HL-60 (cell line): Measurements from ENCODE around the gene G3BP2.

Source experiments
- DNase-seq, 2 experiments: peaks; one replicate each; pipeline ENCODE4 v3.0.0-alpha.2; 2010 to 2020; ENCODE audit warnings: low read depth in 1 of 2, low spot score in 1 of 2
- H3K27ac ChIP-seq: fragments of 250-450 bp; sonication (Bioruptor Pico); replicated peaks from 2 replicates; pipeline ENCODE4 v1.5.1; 2020; ENCODE audit warnings: mild to moderate bottlenecking, moderate library complexity
- H3K27me3 ChIP-seq: fragments of 250-450 bp; sonication (Bioruptor Pico); 2 replicates; pipeline ENCODE4 v1.5.1; 2021; ENCODE audit warnings: mild to moderate bottlenecking, moderate library complexity; ENCODE audit not compliant: insufficient read depth, poor library complexity, severe bottlenecking
- H3K4me3 ChIP-seq: replicated peaks from 2 replicates; pipeline ENCODE4 v1.5.1; 2011; ENCODE audit warnings: mild to moderate bottlenecking, control low read depth, low read length; ENCODE audit not compliant: insufficient read depth
- CTCF ChIP-seq: IDR thresholded peaks from one replicate; pipeline ENCODE4 v1.5.1; 2011; ENCODE audit warnings: low read length, control low read depth, inconsistent platforms; ENCODE audit not compliant: insufficient read depth
- GABPA ChIP-seq: IDR thresholded peaks from 2 replicates; pipeline ENCODE4 v1.6.1; 2012; ENCODE audit warnings: low read depth
- POLR2AphosphoS5 ChIP-seq: IDR thresholded peaks from 2 replicates; pipeline ENCODE4 v1.6.1; 2012; ENCODE audit warnings: low read depth
- REST ChIP-seq: IDR thresholded peaks from 2 replicates; pipeline ENCODE4 v1.6.1; 2012; ENCODE audit warnings: low read depth; ENCODE audit not compliant: insufficient replicate concordance
- SPI1 ChIP-seq: IDR thresholded peaks from 2 replicates; pipeline ENCODE4 v1.6.1; 2012; ENCODE audit warnings: low read depth, mild to moderate bottlenecking, borderline replicate concordance

The G3BP2 gene

DNA sequence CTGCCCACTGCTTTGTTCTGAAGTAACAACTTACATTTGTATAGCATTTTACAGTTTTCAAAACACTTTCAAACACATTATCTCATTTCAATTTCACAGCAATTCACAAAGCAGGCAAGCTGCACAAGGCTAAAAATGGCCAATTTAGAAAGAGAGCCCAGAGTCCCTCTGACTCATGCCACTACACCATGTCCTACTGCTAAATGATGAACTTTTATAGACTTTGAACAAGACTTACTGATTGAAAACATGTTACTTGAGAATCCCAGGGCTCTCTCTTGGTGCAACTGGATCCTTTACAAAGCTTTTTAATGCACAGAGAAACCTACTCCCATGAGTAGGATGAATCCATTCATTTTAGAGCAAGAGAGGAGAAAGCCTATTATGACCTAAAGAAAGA lies 5.8 kb upstream of the G3BP2 start:
- no peak for DNase-seq
- no peak for TF ChIP-seq GABPA
- no peak for TF ChIP-seq SPI1
- TF ChIP-seq CTCF = no peak
- TF ChIP-seq REST = no peak
- Histone ChIP-seq H3K4me3 (no peak overlapping the region), H3K27me3 (no peaks in the 10 kb centered on the region), H3K27ac (no peak overlapping the region)

DNA sequence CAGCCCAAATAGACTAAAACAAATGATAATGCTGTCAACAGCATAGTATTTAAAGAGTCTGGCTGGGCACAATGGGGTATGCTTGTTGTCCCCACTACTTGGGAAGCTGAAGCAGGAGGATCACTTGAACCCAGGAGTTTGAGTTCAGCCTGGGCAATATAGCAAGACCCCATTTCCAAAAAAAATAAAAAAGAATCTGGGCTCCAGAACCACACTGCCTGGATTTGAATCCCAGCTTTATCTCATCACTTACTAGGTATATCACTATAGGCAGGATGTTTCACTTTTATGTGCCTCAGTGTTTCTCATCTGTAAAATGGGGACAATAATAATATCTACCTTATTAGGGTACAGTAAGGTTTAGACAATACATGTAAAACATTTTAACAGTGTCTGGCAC lies 5.3 kb upstream of the G3BP2 start:
- no peak for TF ChIP-seq SPI1
- no peak for TF ChIP-seq POLR2AphosphoS5
- no peak for TF ChIP-seq REST
- no peak for TF ChIP-seq CTCF
- TF ChIP-seq GABPA = no peak

DNA sequence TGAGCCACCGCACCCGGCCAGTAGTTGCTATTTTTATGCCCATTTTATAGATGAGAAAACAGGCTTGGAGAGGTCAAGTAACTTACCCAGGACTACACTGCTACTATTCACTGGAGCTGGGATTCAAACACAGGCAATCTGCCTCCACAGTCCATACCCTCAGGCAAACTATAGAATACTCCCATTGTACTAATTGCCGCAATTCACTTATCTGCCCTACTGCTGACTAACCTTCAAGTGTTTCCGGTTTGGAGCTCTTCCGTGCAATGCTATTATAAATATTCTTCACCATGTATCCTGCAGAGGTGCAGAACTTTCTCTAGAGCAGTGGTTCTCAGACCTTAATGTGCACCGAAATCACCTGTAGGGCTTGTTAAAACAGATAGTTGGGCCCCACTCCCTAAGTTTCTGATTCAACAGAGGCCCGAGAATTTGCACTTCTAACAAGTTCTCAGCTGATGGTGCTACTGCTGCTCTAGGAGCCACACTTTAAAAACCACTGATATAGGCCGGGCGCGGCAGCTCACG lies 1.9 kb upstream of the G3BP2 start:
- no peak overlapping the region for H3K27ac ChIP-seq
- H3K4me3 ChIP-seq = no peak overlapping the region
- no peaks in the 10 kb centered on the region for H3K27me3 ChIP-seq
- no peak for TF ChIP-seq REST
- TF ChIP-seq CTCF = no peak
- TF ChIP-seq GABPA = no peak
- no peak for TF ChIP-seq SPI1
- TF ChIP-seq POLR2AphosphoS5 = no peak
- DNase-seq = no peak

More for the DNA sequence above, 5.3 kb upstream of the G3BP2 start:
- no peaks in the 10 kb centered on the region for H3K27me3 ChIP-seq
- H3K4me3 ChIP-seq = no peak overlapping the region
- DNase-seq = no peak
- no peak overlapping the region for H3K27ac ChIP-seq
